Measurements from ENCODE around the gene GPR25.

Gene GPR25

DNA sequence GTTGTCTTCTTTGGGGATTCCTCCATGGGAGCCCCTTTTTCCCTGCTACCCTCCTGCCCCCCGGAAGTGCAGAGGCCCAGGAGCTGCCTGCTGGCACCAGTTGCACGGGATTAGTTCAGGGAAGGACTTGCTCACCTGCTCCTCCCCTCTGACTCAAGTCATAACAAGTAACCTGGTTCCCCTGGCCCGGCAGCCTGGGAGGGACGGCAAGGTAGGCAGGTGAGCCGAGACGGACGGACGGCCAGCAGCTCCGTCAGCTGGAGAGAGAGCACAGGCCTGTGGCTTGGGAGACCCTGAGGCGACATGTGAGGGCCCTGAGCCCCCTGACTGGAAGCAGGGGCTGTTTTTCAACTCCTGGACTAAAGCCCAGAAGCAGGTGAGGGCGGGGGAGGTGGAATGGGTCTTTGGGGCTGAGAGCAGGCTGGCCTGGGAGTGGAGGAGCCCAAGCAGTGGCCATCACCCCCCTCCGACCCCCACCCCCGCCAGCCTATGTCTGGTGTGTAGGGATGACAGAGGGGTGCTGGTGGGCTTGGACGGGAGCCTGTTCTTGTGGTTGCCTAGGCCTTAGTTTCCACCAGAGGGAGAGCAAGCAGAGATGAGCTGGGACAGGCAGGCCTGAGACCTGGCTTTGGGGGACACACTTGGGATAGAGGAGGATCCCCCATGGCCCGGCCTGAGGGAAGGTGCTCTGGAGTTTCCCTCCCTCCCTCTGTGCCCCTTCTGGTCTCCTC is 22.1 kb downstream of the GPR25 start, which contains the start of gene INAVA:
Gene INAVA (plus strand): TSS at position 189 of the 731 bp plus-strand sequence. CDS start 3,501 bp downstream, outside the sequence.
- peak; percentile 81 for DNase-seq (ENCODE audit: low read depth, low spot score)

DNA sequence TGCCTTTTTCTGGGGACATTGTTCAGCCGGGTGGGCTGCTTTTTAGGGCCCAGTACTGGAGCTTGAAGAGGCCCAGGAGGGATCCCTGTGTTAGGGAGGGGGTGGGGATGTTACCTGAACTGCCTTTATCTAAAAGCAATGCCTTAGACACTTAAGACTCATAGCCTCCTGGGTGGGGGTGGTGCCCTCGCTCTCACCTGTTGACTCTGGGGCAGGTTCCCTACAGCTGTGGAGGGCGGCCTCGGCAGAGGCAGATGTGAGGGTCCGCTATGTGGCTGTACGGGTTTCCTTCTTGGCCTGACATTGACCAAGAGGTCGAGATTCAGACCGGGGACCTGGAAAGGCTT is 22.6 kb downstream of the GPR25 start:
- DNase-seq (ENCODE audit: low read depth, low spot score) = no peak

DNA sequence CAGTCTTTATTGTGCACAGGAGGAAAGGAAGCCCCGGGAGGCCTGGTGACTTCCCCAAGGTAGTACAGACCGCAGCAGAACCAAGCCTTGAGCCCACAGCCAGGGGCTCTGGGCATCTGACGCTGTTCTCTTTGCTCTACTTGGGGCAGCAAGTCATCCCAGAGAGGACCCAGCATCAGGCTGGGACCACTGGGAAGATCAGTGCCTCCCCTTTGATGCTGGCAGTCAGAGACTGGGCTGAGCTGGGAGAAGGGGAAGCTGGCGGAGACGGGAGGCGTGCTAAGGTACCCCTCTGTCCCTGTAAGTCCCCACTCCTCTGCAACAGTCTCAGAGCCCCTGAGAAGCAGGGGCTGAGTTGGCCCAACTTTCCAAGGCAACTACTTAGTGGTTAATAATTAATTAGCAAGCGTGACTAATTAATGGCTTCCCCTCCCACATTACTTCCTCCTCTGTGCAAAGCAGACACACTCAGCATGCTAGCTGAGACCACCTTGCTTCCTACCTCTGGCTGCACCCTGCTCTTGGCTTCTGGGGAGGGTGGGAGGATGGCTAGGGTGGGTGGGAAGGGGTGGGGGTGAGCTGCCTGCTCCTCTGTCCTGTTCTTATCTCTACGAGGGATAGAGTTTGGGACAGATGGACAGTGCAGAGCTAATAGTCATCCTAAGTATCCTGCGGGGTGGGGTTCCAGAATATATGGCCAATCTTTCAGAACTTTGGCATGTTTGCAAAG is 23.2 kb downstream of the GPR25 start:
- DNase-seq (ENCODE audit: low read depth, low spot score) = no peak

DNA sequence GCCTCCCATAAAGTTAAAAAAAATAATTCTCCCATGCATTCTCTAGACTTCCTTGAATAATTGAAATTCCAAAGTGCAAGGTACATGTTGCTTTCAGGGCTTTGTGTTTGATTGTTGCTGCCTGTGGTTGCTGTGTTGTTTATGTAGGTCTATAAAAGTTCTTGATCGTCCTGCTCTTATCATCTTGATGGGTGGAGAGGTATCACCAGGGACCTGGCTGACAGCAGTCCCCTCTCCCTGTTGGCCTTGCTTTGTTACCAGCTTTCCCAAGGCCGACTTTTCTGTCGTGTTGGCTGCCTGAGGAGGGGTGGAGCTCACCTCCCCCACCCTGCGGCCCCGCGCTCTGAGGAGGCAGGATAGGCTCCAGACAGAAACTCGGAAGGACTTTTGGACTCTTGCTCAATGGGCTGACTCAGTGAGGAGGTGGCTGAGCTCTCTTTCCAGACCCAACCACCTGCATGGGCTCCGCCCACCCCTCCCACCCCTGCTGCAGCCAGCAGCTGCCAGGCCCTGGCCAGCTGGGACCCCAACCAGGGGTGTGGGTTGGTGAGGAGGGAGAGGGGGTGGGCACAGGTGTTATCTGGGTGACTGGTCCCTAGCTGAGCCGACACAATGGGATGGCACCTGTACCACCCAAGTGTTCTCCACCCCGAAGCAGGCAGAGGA is 23.9 kb downstream of the GPR25 start:
- DNase-seq (ENCODE audit: low read depth, low spot score) = peak; percentile 80

DNA sequence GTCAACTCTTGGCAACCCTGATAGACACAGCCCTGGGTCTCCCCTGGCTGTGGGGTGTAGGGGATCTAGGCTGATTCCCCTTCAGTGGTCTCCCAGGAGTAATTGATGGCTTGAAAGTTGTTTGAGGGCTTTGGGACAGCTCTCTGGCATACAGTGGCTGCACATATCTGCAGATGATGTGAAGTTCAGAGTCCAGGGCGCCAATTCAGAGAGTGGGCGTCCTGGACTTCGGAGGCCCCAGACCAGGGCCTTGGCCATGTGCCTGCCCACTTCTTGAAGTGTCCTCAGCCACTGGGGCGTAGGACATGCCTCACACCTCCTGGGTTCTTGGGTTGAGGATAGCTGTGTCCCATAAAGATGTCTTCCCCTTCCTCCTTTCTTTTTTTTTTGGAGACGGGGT is 24.5 kb downstream of the GPR25 start:
- DNase-seq (ENCODE audit: low read depth, low spot score) = no peak

DNA sequence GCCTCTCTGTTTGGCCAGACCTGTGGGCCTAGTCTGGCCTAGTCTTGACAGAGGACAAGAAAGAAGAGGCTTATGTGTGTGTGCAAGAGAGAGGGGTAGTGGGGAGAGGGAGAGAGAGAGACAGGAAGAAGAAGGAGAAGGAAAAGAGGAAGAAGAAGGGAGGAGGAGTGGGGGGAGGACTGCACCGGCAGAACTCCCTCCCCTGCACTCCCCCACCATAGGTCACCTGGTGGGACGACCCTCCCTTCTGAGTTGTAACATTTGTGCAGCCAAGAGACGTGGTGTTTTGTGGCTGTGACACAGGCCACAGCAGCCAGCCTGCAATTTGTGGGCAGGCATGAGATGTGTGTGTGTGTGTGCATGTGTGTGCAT is 26.2 kb downstream of the GPR25 start:
- DNase-seq (ENCODE audit: low read depth, low spot score) = no peak

DNA sequence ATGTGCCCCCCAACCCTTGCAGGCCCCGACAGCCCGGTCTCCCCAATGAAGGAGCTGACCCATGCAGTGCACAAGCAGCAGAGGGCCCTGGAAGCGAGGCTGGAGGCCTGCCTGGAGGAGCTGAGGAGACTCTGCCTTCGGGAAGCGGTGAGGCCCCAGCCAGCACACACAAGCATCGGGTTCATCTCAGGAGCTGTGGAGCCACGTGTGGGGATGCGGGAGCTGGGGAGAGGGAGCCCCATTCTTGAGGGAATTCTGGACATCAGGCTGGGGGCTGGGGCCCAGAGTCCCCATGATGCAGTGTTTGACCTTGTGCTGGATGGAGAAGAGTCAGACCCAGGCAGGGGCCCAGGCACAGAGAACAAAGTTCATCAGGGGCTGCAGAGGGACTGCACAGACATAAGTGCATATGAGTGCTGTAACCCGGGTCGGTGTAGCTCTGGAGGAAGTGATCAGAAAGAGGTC is 26.7 kb downstream of the GPR25 start:
- no peak for DNase-seq (ENCODE audit: low read depth, low spot score)

DNA sequence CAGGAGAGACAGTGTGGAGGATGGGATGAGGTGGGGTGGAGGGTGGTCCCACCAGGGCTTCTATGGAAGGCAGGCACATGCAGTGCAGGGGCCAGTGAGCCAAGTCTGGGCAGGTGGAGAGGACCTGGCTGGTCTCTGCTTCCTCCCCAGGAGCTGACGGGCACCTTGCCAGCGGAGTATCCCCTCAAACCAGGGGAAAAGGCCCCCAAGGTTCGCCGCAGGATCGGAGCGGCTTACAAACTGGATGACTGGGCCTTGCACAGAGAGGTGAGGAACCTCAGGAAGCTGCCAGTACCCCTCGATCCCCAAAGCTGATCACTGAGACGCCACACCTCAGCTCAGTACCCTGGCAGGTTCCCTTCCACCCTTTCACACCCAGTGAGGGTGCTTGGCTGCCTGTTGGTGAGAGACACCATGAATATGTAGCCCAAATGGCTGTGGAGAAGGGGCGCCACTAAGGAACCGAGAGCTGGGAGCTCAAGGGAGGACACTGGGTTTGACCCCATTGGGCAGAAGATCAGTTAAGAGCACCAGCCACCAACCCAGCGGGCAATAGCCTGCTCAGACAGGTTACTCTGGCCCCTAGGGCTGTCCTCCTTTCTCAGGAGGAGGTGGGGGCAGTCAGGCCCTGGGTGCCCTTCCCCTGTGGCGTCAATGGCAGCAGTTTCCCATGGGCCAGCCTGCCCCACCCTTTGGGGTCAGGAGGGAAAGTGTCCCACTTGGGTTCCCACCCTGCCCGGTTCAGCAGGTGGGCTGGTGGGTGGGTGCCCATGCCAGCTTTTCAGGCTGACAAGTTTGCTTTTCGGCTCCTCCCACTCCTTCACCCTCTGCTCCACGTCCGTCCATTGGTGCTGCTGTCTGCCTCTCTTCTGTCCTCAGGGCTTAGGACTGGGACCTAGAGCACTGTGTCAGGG is 27.4 kb downstream of the GPR25 start:
- no peak for DNase-seq (ENCODE audit: low read depth, low spot score)

DNA sequence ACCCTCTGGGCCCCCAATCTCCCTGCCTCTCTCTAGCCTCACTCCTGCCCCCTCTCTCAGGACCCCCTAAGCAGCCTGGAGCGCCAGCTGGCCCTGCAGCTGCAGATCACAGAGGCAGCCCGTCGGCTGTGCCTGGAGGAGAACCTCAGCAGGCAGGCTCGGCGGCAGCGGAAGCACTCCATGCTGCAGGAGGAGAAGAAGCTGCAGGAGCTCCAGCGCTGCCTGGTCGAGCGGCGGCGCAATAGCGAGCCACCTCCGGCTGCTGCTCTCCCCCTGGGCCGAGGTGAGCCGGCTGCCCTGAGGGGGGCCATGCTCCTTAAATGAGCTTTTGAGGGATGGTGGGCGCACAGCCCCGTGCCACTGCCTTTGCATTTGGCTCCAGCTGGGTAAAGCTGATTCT is 28.1 kb downstream of the GPR25 start:
- no peak for DNase-seq (ENCODE audit: low read depth, low spot score)

DNA sequence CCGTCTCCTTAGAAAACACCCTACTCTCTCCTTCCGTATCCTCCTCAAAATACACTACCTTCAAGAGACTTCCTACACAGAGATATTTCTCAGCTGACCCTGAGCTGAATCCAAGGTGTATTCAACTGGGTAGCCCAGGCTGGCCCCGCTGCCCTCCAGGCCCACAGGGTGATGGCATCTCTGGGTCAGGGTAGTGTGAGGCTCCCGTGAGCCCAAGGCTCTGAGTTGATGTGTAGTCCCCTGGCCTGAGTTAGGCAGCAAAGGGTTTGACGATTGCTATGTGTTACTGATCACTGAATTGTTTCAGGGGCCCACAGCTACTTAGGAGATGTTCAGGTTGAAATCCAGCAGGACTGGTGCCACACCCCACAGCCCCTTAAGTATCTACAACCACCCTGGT is 28.6 kb downstream of the GPR25 start:
- no peak for DNase-seq (ENCODE audit: low read depth, low spot score)

DNA sequence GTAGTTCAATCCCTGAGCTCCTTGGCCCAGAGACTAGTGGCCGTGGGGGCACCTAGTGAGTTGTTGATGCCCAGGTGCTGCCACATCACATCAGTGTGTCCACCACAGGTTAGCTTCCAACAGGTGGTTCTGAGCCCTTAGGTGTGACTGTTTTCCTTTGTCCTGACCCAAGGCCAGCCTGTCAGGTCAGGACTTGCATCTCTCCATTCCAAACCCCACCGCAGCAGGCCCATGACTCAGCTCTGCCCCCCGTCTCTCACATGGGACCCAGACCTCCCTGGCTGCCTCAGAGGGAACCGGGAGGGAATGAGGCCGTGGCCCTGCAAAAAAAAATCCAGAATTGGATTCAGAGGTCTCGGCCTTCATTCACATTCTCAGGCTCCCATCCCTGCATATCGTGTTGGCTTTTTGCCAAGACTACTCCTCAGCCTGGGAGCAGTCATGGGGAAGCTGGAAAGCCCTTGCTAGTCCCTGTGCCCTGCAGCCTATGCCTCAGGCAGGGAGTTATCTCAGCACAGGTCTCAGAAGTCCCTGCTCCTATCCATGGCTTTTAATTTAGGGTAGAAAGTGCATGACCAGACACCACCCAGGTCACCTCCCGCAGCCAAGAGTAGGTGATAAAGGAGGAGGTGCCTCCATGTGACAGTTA is 29.1 kb downstream of the GPR25 start:
- DNase-seq (ENCODE audit: low read depth, low spot score) = no peak

DNA sequence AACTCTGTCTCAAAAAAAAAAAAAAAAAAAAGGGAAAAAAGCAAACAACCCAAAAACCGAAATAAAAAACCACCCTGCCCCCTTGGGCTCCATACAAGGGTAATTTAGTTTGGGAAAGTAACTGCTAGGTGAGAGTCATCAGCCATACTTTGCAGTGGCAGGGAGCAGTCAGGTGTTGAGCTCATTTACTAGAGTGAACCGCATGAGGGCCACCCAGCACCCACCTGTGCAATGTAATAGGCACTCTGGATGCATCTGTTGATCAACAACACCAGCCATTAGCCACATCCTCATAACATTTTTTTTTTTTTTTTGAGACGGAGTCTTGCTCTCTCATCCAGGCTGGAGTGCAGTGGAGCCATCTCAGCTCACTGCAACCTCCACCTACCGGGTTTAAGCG is 31.0 kb downstream of the GPR25 start:
- DNase-seq (ENCODE audit: low read depth, low spot score) = no peak

DNA sequence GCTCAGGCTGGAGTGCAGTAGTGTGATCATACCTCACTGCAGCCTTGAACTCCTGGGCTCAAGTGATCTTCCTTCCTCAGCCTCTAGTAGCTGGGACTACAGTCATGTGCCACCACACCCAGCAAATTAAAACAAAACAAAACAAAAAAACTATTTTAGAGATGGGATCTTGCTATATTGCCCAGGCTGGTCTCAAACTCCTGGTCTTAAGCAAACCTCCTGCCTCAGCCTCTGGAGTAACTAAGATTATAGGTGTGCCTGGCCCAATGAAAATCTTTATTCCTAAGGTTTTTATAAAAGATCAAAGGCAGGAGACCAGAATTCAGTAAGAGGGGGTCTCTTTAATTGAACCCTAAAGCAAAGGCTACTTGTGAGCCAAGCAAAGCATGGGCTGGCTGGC is 32.0 kb downstream of the GPR25 start:
- DNase-seq (ENCODE audit: low read depth, low spot score) = no peak

DNA sequence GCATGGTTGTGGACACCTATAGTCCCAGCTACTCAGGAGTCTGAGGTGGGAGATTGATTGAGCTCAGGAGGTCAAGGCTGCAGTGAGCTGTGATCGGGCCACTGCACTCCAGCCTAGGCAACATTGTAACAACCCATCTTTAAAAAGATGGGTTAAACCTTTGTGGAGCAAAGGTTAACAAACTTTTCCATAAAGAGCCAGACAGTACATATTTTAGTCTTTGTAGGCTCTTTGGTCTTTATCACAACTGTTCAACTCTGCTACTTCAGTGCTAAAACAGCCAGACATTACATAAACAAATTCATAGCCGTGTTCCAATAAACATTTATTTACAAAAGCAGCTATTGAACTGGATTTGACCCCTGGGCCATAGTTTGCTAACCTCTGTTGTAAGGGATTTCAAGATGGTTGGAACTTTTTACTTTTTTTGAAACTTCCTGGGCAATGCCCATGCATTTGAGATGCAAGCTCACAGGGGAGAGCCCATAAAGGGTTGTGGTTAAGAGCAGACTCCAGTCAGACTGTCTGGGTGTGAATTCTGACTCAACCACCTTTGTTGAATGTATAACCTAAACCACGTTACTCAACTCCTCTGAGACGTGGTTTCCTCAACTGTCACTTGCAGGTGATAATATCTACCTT is 32.8 kb downstream of the GPR25 start:
- DNase-seq (ENCODE audit: low read depth, low spot score) = no peak

DNA sequence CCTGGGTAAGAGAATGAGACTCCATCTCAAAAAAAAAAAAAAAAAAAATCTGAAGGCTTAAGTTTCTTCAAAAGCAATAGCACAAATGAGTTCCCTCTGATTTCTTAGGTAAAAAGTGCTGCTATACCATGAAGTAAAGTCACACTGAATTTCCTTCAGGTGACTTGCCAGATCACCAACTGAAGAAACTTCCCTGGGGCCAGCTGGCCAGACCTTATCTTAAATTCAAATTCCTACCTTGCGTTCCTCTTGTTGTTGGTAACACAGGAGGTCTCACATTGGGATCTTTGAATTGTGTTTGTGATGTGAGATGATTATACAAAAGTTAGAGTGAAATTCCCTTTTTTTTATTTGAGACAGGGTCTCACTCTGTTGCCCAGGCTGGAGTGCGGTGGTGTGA is 33.7 kb downstream of the GPR25 start:
- no peak for DNase-seq (ENCODE audit: low read depth, low spot score)

DNA sequence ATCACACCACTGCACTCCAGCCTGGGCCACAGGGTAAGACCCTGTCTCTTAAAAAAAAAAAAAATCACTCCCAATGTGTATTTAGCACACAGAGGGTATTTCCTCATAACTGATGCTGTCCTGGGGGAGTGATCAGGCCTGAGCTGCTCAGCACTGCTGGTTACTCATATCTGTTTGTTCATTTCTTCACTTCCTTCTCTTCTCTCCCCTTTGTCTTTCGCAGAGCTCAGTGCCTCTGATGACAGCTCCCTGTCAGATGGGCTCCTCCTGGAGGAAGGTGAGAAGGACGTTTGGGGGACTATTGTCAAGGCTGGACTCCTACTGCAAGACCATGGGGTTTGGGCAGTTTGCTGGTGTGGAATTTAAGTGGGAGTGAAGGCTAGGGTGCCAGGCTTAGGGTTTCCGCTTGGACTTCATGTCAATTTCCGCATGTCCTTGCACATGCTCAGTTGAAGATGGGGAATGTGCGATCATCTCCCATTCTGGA is 34.9 kb downstream of the GPR25 start:
- DNase-seq (ENCODE audit: low read depth, low spot score) = no peak

DNA sequence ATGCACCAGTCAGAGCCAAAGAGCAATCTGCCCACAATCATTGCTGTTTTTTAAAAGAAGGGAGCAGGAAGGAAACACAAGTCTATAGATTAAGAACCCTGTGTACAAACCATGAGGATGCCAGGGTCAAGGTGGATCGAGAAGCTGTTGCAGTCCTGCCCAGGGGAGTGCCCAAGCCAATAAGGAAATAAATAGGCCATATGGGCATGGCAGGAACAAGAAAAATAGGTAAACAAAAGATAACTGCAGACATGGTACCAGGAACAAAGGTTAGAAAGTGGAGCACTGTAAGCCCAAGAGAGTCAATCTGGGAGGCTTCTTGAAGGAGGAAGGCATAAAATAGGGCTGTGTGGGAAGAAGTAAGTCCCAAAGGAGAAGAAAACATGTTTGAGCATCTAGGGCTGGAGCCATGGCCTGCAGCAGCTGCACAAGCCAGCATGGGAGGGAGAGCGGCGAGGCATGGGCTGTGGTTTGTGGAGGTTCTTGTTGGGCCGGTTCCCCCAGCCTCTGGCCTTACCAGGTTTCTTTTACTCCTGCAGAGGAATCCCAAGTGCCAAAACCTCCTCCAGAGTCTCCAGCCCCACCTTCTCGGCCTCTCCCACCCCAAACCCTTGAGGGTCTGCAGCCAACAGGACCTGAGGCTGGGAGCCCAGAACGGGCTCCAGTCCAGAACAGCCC is 35.5 kb downstream of the GPR25 start:
- no peak for DNase-seq (ENCODE audit: low read depth, low spot score)

DNA sequence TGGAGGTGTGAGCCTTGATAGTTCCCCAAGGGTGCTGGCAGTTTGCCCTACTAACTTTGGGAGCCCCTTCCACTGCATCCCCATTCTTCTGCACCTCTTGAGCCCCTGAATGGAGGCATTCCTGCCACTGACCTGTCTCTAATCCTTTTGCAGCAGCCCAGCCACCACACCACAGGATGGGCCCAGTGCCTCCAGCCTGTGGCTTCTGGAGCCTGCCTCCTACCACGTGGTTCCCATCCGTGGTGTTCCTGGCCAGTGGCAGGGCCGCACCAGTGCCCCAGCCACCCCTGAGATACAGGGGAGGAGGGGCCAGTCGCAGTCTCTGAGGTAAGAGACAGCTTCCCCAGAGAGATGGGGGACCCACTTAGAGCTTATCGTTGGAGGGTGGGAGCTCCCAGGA is 36.3 kb downstream of the GPR25 start:
- no peak for DNase-seq (ENCODE audit: low read depth, low spot score)

DNA sequence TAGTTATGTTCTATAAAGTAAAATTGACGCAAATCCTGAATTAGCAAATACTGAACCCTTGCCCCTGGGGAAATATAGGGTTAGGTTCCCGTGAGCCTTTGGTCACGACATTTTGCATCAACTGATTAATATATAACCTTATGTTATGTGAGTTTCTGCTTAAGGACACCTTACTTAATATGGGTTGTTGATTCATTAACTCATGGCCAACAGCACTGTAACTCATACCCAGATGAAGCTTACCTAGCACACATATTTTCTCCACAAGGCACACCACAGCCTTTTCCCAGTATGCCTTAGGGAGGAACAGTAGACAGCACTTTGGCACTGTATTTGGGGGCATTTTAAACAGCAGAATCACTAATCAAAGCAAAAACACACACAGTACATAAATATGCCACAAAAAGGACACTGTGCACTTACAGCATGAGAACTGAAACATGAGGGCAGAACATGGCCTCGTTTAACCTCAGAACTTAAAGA is 37.0 kb downstream of the GPR25 start:
- no peak for DNase-seq (ENCODE audit: low read depth, low spot score)

DNA sequence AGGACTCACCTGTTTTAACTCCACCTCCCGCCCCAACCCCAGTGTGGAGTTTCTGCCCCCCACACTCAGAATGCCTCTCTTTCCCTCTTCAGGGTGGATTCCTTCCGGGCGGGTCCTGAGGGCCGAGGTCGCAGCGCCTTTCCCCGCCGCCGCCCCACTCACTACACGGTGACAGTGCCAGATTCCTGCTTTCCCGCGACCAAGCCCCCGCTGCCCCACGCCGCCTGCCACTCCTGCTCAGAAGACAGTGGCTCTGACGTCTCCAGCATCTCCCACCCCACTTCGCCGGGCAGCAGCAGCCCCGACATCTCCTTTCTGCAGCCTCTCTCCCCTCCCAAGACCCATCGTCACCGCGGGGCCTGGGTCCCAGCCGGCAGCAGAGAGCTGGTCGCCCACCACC is 38.6 kb downstream of the GPR25 start:
- no peak for DNase-seq (ENCODE audit: low read depth, low spot score)
